Sigmoid colon (tissue), 7 donors: Measurements from ENCODE around the gene DENND4A. TPM values are rescaled to one million over a fixed set of nuclear protein-coding genes. Genes with fewer than 3 reads are reported as not detected.

Experiments used
- DNase-seq: peaks from one replicate; pipeline ENCODE4 v3.0.0-alpha.2; 2019
- H3K27ac ChIP-seq, 4 donors: fragments of 200-600 bp; sonication (generic); one replicate each; pipeline ENCODE4 v1.5.1; 2016 to 2019; ENCODE audit warnings: mild to moderate bottlenecking in 1 of 4
- H3K27me3 ChIP-seq, 3 donors: fragments of 200-600 bp; sonication (generic); one replicate each; pipeline ENCODE4 v1.5.1; 2019; ENCODE audit warnings: mild to moderate bottlenecking in 1 of 3
- H3K36me3 ChIP-seq, 4 donors: fragments of 200-600 bp; sonication (generic); one replicate each; pipeline ENCODE4 v1.5.1; 2016 to 2019
- H3K4me1 ChIP-seq, 4 donors: fragments of 200-600 bp; sonication (generic); one replicate each; pipeline ENCODE4 v1.5.1; 2017 to 2019
- H3K4me3 ChIP-seq, 4 donors: fragments of 200-600 bp; sonication (generic); one replicate each; pipeline ENCODE4 v1.5.1; 2017 to 2019; ENCODE audit warnings: mild to moderate bottlenecking in 2 of 4, moderate library complexity in 1 of 4
- H3K9me3 ChIP-seq, 4 donors: fragments of 200-600 bp in 3 of 4; sonication (generic) in 3 of 4; one replicate each; pipeline versions ENCODE4 v1.5.1 to v1.6.1; 2013 to 2019
- EP300 ChIP-seq, 4 donors: sonication (generic); formaldehyde crosslinking; IDR thresholded peaks; one replicate each; pipeline ENCODE4 v1.6.1; 2017; ENCODE audit warnings: antibody characterized with exemption in 4 of 4
- POLR2A ChIP-seq, 2 donors: fragments of 450-650 bp; IDR thresholded peaks; one replicate each; pipeline ENCODE4 v1.6.1; 2016; ENCODE audit warnings: antibody characterized with exemption in 2 of 2, mild to moderate bottlenecking in 2 of 2, moderate library complexity in 2 of 2
- POLR2AphosphoS5 ChIP-seq, 4 donors: sonication (generic); formaldehyde crosslinking; IDR thresholded peaks; one replicate each; pipeline ENCODE4 v1.6.1; 2017; ENCODE audit warnings: antibody characterized with exemption in 4 of 4
- WGBS, 2 donors: extraction: QIAGEN DNeasy Blood & Tissue Kit; methylation state at CpG; one replicate each; pipeline ENCODE4 v1.1.7; 2013; 5-methylcytosine and 5-hydroxymethylcytosine counted together
- intact Hi-C: fragments of 100-400 bp; cut with DNase I; formaldehyde crosslinking; loops from one replicate; pipeline ENCODE4 v1.15.1; 2023
- polyA plus RNA-seq, 3 donors: library from polyadenylated mRNA; stranded (reverse); fragments of 200-250 nt; gene quantifications; one replicate each; pipeline ENCODE4 v1.2.3, GENCODE V29; 2013
- small RNA-seq, 3 donors: library from RNA; depleted of rRNA; stranded (forward); fragments of <200 nt; gene quantifications; one replicate each; pipeline ENCODE3, GENCODE V24; 2016
- total RNA-seq, 4 donors: library from RNA; depleted of rRNA; stranded (reverse); fragments of >200 nt; gene quantifications; one replicate each; pipeline ENCODE4 v1.1.0, GENCODE V29; 2016
- TF ChIP-seq, protein P1 (sequence below), 4 experiments: fragments of 450-650 bp in 3 of 4; fragments of 200-600 bp in 1 of 4; IDR thresholded peaks; one replicate each; pipeline ENCODE4 v1.5.1; 2016 to 2019; ENCODE audit warnings: antibody characterized with exemption in 4 of 4, mild to moderate bottlenecking in 3 of 4, moderate library complexity in 2 of 4
- donor health status: healthy with polysubstance abuse.
- donor health status: Bipolar disorder and iron deficiency.
- donor health status: healthy.

DENND4A gene
- total and polyA plus RNA-seq, 7 donors, result 2.4 to 46.1 (median 29.3) TPM

DNA sequence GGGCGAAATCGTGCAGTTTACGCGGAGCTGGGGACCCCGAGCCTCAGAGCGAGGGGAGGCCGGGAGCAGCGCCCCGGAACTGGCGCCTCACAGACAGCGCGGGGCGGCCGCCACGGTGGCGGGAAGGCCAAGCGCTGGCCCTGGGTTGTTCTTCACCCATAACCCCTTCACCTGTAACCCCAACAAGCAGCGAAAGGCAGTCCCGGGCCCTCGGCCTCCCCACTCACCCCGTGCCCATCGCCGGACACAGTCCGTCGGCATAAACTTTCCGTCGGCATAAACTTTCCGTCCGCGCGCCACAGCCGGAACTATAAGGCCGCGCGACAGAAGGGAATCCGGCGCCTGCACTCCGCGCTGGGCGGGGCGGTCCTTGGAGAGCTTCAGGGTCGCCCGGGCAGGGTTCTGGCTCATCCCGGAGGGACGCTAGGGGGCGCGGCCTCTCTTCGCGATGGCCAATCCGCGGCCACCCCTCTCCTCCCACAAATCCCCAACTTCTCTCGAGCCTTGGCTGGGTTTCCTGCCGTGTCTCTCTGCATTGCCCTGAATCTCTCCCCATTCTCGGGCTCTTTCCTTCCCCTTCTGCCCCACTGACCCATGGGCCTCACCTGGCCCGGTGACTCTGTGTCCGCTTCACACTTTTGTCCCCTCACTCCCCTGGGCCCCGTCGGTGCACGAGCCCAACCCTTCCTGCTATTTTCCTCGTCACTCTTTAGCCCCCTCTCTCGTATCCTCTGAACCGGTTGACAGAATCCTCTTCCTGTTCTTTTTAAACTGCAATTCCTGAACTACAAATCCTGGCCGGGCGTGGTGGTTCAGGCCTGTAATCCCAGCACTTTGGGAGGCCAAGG, 181.0 kb downstream of the DENND4A start, which contains the start of gene INTS14:
TSS of gene INTS14 (minus strand) at position 261 of the 848 bp plus-strand sequence. CDS start 3,751 bp downstream, outside the sequence.
- Histone ChIP-seq H3K36me3 (peaks cover 0 to 9% (median 0%) of the 10 kb centered on the region in 4 donors), H3K27me3 (no peaks in the 10 kb centered on the region), H3K27ac (peak within 1 kb of the TSS; percentile 91 to 97 (median 92)), H3K4me1 (peaks cover 0 to 31% (median 22%) of the 10 kb centered on the region in 4 donors), H3K4me3 (peak within 1 kb of the TSS; percentile 65 to 96 (median 74)), H3K9me3 (no peaks in the 10 kb centered on the region)
- DNase-seq, result peak; percentile 98
- 0 to 1% methylated on average over 64 of the region's 64 CpGs for WGBS, 2 donors
- intact Hi-C loops, result no loop called here
- TF ChIP-seq POLR2A (IDR thresholded peaks at IDR 0.05) (peak; percentile 64 to 66), POLR2AphosphoS5 (IDR thresholded peaks at IDR 0.05) (peak; percentile 65 to 94 (median 88)), EP300 (IDR thresholded peaks at IDR 0.05) (no peak)
- TF ChIP-seq, protein P1, sequence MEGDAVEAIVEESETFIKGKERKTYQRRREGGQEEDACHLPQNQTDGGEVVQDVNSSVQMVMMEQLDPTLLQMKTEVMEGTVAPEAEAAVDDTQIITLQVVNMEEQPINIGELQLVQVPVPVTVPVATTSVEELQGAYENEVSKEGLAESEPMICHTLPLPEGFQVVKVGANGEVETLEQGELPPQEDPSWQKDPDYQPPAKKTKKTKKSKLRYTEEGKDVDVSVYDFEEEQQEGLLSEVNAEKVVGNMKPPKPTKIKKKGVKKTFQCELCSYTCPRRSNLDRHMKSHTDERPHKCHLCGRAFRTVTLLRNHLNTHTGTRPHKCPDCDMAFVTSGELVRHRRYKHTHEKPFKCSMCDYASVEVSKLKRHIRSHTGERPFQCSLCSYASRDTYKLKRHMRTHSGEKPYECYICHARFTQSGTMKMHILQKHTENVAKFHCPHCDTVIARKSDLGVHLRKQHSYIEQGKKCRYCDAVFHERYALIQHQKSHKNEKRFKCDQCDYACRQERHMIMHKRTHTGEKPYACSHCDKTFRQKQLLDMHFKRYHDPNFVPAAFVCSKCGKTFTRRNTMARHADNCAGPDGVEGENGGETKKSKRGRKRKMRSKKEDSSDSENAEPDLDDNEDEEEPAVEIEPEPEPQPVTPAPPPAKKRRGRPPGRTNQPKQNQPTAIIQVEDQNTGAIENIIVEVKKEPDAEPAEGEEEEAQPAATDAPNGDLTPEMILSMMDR (IDR thresholded peaks at IDR 0.05), result peak in 2 of 4 experiments; percentile 21 to 45

Small RNA genes within 50 kb of the gene (small RNA-seq; reads per million reads assigned to genes)
- gene MIR4511, result 0 to 0.11 (median 0) reads per million in 3 donors
- 0 to 0.94 (median 0) reads per million in 3 donors for gene SNORD13E

Other genes starting within 250 kb of the DENND4A start
- gene INTS14, start 181.2 kb downstream of the DENND4A start, total RNA-seq, result 10 to 100 TPM; 19.5 to 26.0 (median 24.7) TPM
- gene INTS14, start 181.2 kb downstream of the DENND4A start, polyA plus RNA-seq, result 10 to 100 TPM; 16.2 to 29.9 (median 24.0) TPM
- gene SLC24A1, start 170.4 kb downstream of the DENND4A start, total RNA-seq, result 1 to 10 TPM; 3.3 to 4.2 (median 3.9) TPM
- gene SLC24A1, start 170.4 kb downstream of the DENND4A start, polyA plus RNA-seq, result 1 to 10 TPM; 4.8 to 6.0 (median 5.4) TPM
- gene RAB11A, start 77.2 kb upstream of the DENND4A start, total RNA-seq, result 100 to 1,000 TPM in 1 of 4 donors, 10 to 100 TPM in 3; 74.2 to 112 (median 90.3) TPM
- gene RAB11A, start 77.2 kb upstream of the DENND4A start, polyA plus RNA-seq, result 100 to 1,000 TPM; 291 to 468 (median 344) TPM